Fibroblast of upper back skin (primary cell): ENCODE data around the gene AGXT.
"Not testable (repeated sequence)": the region's sequence is repeated elsewhere in the genome, so short reads cannot be mapped to it uniquely, and the experiment has no call there.

Experiments
- DNase-seq: peaks from one replicate; pipeline ENCODE4 v3.0.0-alpha.2; 2013

Gene AGXT

GRCh38 chr2:240840435-240841060, 28.1 kb upstream of the AGXT start:
- DNase-seq = peak; percentile 55

- not testable (repeated sequence) for DNase-seq
These were observed 22.3 kb upstream of the AGXT start for GRCh38 chr2:240846309-240846708.

GRCh38 chr2:240846873-240847595, 21.6 kb upstream of the AGXT start:
- DNase-seq = no peak

DNA sequence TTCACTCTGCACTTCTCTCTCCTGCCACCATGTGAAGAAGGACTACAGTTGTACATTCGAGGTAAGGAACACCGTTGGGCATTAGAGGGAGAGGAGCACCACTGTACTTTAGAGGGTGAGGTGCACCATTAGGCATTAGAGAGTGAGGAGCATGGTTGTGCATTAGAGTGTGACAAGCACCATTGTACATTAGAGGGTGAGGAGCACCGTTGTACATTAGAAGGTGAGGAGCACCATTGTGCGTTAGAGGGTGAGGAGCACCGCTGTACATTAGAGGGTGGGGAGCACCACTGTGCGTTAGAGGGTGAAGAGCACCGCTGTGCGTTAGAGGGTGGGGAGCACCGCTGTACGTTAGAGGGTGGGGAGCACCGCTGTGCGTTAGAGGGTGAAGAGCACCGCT, 20.8 kb upstream of the AGXT start:
- no peak for DNase-seq

- DNase-seq = no peak
These were observed 19.5 kb upstream of the AGXT start for GRCh38 chr2:240848900-240849680.

- no peak for DNase-seq
These were observed 18.6 kb upstream of the AGXT start for GRCh38 chr2:240850026-240850425.

DNA sequence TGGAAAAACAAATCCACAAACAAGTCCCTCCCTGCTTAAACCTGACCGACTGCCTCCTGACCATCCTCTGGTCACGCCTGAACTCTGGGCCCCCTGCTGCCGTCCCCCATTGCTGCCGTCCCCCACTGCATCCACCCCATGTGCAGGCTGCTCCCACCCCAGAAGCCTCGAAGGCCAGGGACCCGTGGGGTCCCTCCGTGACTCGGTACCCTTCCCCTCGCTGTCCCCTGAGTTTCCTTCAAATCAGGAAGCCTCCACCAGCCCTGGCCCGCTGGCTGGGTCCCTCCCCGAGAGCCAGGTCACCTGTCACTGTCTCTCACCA, 17.9 kb upstream of the AGXT start:
- DNase-seq = no peak

GRCh38 chr2:240851078-240851991, 17.3 kb upstream of the AGXT start:
- DNase-seq = peak; percentile 66

DNA sequence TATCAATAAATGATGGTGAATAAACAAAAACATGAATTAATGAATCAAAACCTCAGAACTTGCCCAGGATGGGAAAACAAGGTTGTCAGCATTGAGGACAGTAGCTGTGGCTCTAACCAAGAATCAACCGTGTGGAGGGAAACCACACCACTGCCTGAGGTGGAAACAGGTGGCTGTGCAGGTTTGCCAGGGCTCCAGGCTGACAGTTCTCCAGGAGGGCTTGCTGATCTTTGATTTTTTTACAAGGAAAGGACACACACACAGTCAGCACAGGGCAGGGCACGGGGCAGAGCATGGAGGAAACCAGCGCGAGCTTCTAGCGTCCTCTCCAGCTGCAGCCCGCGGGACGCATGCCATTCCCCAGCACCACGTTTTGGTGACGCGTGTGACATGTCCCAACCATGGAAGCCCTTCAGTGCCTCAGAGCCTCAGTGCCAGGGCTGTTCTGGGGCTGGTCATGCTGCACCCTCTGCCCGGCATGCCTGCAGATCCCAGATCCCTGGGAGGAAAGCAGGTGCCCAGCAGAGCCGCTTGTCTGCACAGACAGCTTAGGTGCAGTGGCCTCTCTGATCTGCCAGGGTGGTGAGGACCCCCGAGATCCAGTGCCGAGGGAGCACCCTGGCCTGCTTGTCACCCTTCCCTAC, 15.8 kb upstream of the AGXT start:
- DNase-seq = no peak

- DNase-seq = no peak
These were observed 13.0 kb upstream of the AGXT start for GRCh38 chr2:240855670-240856069.

- no peak for DNase-seq
These were observed 12.3 kb upstream of the AGXT start for GRCh38 chr2:240856151-240856980.

- DNase-seq = no peak
These were observed 11.3 kb upstream of the AGXT start for GRCh38 chr2:240857039-240858008.

DNA sequence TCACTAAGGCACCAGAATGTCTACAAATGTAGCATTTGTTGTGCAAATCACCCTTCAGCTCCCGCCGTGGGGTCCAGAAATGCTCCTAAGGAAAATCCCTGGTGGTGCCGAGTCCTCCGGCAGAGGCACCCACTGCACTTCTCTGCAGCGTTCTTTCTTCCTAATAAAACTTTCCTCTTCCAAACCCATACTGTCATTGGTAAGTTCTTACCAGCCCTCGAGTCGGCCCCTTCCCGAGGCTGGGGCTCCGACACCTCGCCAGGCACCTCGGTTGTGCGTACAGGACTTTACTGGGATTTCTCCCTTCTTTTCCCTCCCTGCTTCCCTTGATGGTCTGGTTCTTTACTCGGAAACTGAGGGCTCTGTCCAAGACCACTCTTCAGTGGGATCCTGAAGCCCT, 10.3 kb upstream of the AGXT start:
- no peak for DNase-seq

DNA sequence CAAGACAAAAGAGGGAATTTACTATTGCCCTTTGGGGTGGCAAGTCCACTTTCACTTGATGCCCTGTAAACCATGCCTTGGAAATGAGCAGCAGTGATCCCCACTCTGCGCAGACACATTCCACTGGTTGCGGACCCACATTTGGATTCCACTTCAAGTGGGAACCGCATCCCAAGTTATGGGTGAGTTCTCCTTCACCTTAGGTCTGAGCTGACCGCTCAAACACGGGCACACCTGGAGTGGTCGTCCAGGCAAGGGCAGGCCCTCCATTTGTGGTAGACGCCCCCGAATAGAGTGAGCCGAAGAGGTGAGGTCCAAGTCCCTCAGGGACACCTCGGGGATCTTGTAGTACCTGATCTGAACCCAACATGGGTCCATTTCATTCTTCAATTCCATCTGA, 9.8 kb upstream of the AGXT start:
- DNase-seq = no peak

GRCh38 chr2:240861547-240861946, 7.1 kb upstream of the AGXT start:
- DNase-seq = no peak

GRCh38 chr2:240864475-240864874, 4.1 kb upstream of the AGXT start:
- no peak for DNase-seq

- DNase-seq = no peak
These were observed 3.2 kb upstream of the AGXT start for GRCh38 chr2:240865391-240865790.

DNA sequence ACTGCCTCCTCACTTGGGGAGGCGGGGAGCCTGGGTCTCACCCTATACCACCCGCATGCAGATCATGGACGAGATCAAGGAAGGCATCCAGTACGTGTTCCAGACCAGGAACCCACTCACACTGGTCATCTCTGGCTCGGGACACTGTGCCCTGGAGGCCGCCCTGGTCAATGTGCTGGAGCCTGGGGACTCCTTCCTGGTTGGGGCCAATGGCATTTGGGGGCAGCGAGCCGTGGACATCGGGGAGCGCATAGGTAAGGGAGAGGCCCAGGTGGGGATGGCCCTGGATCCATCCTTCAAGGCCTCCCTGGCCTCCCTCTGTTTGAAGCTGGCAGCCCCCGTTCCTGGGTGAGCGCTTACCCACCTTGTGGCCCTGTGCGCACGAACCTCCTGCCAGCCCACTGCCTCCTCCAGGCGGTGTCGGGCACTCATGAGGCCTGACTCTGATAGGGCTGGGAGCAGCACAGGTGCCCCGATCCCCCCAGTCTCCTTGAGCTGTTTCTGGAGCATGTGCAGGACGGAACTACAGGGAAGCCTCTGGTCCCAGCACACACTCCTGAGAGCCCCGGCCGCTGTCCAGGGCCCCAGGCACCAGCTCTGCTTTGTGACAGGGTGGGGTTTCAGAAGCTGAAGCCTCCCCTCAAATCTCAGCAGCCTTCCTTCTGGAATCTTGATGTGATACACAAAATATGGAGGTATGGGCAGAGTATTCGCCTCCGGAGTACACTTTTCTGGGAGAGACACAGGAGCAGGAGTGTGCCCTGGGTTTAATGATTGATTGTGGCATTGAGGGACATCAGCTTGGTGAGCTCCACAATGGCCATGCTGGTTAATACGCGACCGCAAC, 708 bp downstream of the AGXT start:
- no peak for DNase-seq
